K562 (cell line): ENCODE data around the gene POU3F1. TPM values are rescaled to one million over a fixed set of nuclear protein-coding genes. Genes with fewer than 3 reads are reported as not detected.

Experiments
- ATF4 ChIP-seq: fragments of 450-650 bp; formaldehyde crosslinking; IDR thresholded peaks from 2 replicates; pipeline ENCODE4 v1.4.0; 2022; ENCODE audit warnings: mild to moderate bottlenecking, moderate library complexity
- ATF7 ChIP-seq: fragments of 450-650 bp; IDR thresholded peaks from 2 replicates; pipeline ENCODE4 v1.7.1; 2014; ENCODE audit warnings: mild to moderate bottlenecking, moderate library complexity
- FOXP4 ChIP-seq: sonication (generic); formaldehyde crosslinking; IDR thresholded peaks from 2 replicates; pipeline ENCODE4 v1.8.0; 2022; ENCODE audit warnings: mild to moderate bottlenecking, missing genetic modification reagents, borderline replicate concordance
- HMG20B ChIP-seq: fragments of 250-450 bp; sonication (Bioruptor Pico); IDR thresholded peaks from 2 replicates; pipeline ENCODE4 v1.5.0; 2021; ENCODE audit warnings: mild to moderate bottlenecking
- HOMEZ ChIP-seq: fragments of 250-450 bp; sonication (Bioruptor Pico); IDR thresholded peaks from 2 replicates; pipeline ENCODE4 v1.4.0; 2020; ENCODE audit warnings: mild to moderate bottlenecking, moderate library complexity
- MYC ChIP-seq, 2 experiments: fragments of 250-450 bp in 1 of 2; sonication (Bioruptor Pico) in 1 of 2; IDR thresholded peaks; 2 replicates each; pipeline versions ENCODE4 v1.5.1 to v1.6.1; 2012 to 2021; ENCODE audit warnings: low read depth in 2 of 2, borderline replicate concordance in 1 of 2, improper control_type of control experiment in 1 of 2, low read length in 1 of 2, mild to moderate bottlenecking in 1 of 2, moderate library complexity in 1 of 2
- U2AF2 ChIP-seq: fragments of 200-400 bp; formaldehyde crosslinking; optimal IDR thresholded peaks from 2 replicates; pipeline ENCODE3; 2017; ENCODE audit warnings: low read depth, mild to moderate bottlenecking, low read length
- XRCC3 ChIP-seq: fragments of 450-650 bp; IDR thresholded peaks from 2 replicates; pipeline ENCODE4 v1.6.1; 2017; ENCODE audit warnings: mild to moderate bottlenecking, moderate library complexity
- XRCC4 ChIP-seq: IDR thresholded peaks from one replicate; pipeline ENCODE4 v1.6.1; 2011; ENCODE audit not compliant: insufficient read depth, insufficient read length; ENCODE audit errors: extremely low read depth
- ZKSCAN3 ChIP-seq: fragments of 250-450 bp; sonication (Bioruptor Pico); IDR thresholded peaks from 2 replicates; pipeline ENCODE4 v1.4.0; 2020
- ZNF217 ChIP-seq: sonication (generic); formaldehyde crosslinking; IDR thresholded peaks from 2 replicates; pipeline ENCODE4 v1.8.0; 2022; ENCODE audit warnings: mild to moderate bottlenecking, missing genetic modification reagents
- ZNF785 ChIP-seq: fragments of 250-450 bp; sonication (Bioruptor Pico); IDR thresholded peaks from 2 replicates; pipeline ENCODE4 v1.4.0; 2020; ENCODE audit warnings: mild to moderate bottlenecking
- polyA plus RNA-seq, 8 experiments: library from polyadenylated mRNA; depleted of rRNA in 4 of 8; stranded (reverse) in 5 of 8; unstranded in 3 of 8; fragments of >200 nt; fragmentation: Nextera tagmentation in 2 of 8; fragmentation: Illumina TruSeq in 1 of 8; extraction: Ambion mirVana in 2 of 8; extraction: Trizol in 1 of 8; gene quantifications; 2 replicates each; pipeline versions ENCODE4 v1.2.1 to v1.2.3, GENCODE V29; 2011 to 2014; ENCODE audit warnings: inconsistent platforms in 1 of 8, missing spikeins in 1 of 8
- total RNA-seq, 7 experiments: library from RNA; depleted of rRNA in 6 of 7; stranded (reverse); fragments of >200 nt in 6 of 7; fragmentation: Illumina TruSeq in 2 of 7; extraction: Trizol in 2 of 7; gene quantifications; 2 replicates each; pipeline versions ENCODE4 v1.2.1 to v1.2.3, GENCODE V29; 2011 to 2021; ENCODE audit warnings: low replicate concordance in 1 of 7
- TF ChIP-seq, protein P1 (sequence below), 2 experiments: fragments of 200-800 bp in 1 of 2; sonication (Bioruptor generic) in 1 of 2; sonication (generic) in 1 of 2; formaldehyde crosslinking in 1 of 2; IDR thresholded peaks in 1 of 2; conservative IDR thresholded peaks in 1 of 2; 2 replicates each; pipeline versions ENCODE4 v1.5.0 to v1.6.1; 2016 to 2020; ENCODE audit warnings: missing compliant biosample characterization in 1 of 2, missing genetic modification characterization in 1 of 2, missing genetic modification reagents in 1 of 2
- TF ChIP-seq, protein P2 (sequence below), 2 experiments: fragments of 250-450 bp in 1 of 2; fragments of 450-650 bp in 1 of 2; sonication (Bioruptor Pico) in 1 of 2; IDR thresholded peaks; 2 replicates each; pipeline versions ENCODE4 v1.6.1 to v1.8.0; 2016 to 2021; ENCODE audit warnings: mild to moderate bottlenecking in 2 of 2, moderate library complexity in 2 of 2, missing compliant biosample characterization in 1 of 2, missing genetic modification characterization in 1 of 2
- TF ChIP-seq, protein P3 (sequence below): fragments of 250-450 bp; sonication (Bioruptor Pico); IDR thresholded peaks from 2 replicates; pipeline ENCODE4 v1.4.0; 2020; ENCODE audit warnings: mild to moderate bottlenecking, moderate library complexity, borderline replicate concordance

Gene POU3F1
- total and polyA plus RNA-seq, 9 of the 15 experiments (the other 6 are each of a cell fraction or from before 2014, with no cell fraction given): 0.09 TPM; not detected in 8

- no peak; the same call in 1 of the 2 replicates for TF ChIP-seq ZNF785 (CRISPR knock-in tag)
- TF ChIP-seq, protein P1, sequence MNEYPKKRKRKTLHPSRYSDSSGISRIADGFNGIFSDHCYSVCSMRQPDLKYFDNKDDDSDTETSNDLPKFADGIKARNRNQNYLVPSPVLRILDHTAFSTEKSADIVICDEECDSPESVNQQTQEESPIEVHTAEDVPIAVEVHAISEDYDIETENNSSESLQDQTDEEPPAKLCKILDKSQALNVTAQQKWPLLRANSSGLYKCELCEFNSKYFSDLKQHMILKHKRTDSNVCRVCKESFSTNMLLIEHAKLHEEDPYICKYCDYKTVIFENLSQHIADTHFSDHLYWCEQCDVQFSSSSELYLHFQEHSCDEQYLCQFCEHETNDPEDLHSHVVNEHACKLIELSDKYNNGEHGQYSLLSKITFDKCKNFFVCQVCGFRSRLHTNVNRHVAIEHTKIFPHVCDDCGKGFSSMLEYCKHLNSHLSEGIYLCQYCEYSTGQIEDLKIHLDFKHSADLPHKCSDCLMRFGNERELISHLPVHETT (CRISPR knock-in tag; conservative IDR thresholded peaks at IDR 0.05 in 1 of 2, IDR thresholded peaks at IDR 0.05 in 1 of 2): no peak
- TF ChIP-seq XRCC4: no peak
- TF ChIP-seq HMG20B (CRISPR knock-in tag): no peak
- peak; percentile 75 for TF ChIP-seq MYC (IDR thresholded peaks at IDR 0.05; ENCODE audit: low read depth, low read length)
- no peak for TF ChIP-seq MYC (CRISPR knock-in tag; IDR thresholded peaks at IDR 0.05; ENCODE audit: borderline replicate concordance, low read depth)
- no peak for TF ChIP-seq XRCC3
- no peak for TF ChIP-seq ZKSCAN3
- TF ChIP-seq, protein P2, sequence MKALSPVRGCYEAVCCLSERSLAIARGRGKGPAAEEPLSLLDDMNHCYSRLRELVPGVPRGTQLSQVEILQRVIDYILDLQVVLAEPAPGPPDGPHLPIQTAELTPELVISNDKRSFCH (CRISPR knock-in tag; IDR thresholded peaks at IDR 0.05): no peak
- TF ChIP-seq, protein P2 (tag; IDR thresholded peaks at IDR 0.05): 0 out of 2 replicates have a peak, but pooled peaks have one; percentile 13
- no peak for TF ChIP-seq FOXP4 (CRISPR knock-in tag)
- TF ChIP-seq ATF4 (CRISPR knock-in tag): no peak
- TF ChIP-seq ZNF217 (CRISPR knock-in tag): no peak
- peak; percentile 89 for TF ChIP-seq ATF7
- no peak for TF ChIP-seq U2AF2
- TF ChIP-seq HOMEZ (CRISPR knock-in tag): no peak
- TF ChIP-seq, protein P3, sequence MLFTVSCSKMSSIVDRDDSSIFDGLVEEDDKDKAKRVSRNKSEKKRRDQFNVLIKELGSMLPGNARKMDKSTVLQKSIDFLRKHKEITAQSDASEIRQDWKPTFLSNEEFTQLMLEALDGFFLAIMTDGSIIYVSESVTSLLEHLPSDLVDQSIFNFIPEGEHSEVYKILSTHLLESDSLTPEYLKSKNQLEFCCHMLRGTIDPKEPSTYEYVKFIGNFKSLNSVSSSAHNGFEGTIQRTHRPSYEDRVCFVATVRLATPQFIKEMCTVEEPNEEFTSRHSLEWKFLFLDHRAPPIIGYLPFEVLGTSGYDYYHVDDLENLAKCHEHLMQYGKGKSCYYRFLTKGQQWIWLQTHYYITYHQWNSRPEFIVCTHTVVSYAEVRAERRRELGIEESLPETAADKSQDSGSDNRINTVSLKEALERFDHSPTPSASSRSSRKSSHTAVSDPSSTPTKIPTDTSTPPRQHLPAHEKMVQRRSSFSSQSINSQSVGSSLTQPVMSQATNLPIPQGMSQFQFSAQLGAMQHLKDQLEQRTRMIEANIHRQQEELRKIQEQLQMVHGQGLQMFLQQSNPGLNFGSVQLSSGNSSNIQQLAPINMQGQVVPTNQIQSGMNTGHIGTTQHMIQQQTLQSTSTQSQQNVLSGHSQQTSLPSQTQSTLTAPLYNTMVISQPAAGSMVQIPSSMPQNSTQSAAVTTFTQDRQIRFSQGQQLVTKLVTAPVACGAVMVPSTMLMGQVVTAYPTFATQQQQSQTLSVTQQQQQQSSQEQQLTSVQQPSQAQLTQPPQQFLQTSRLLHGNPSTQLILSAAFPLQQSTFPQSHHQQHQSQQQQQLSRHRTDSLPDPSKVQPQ (CRISPR knock-in tag): no peak; the same call in 1 of the 2 replicates
Observed at GRCh38 chr1:37999430-38000232, 47.0 kb downstream of the POU3F1 start (continued).
